ENCODE data around the gene RRP36.
A peak's percentile ranks its signal among the peaks of the same experiment; 100 is the strongest.

Gene RRP36

DNA sequence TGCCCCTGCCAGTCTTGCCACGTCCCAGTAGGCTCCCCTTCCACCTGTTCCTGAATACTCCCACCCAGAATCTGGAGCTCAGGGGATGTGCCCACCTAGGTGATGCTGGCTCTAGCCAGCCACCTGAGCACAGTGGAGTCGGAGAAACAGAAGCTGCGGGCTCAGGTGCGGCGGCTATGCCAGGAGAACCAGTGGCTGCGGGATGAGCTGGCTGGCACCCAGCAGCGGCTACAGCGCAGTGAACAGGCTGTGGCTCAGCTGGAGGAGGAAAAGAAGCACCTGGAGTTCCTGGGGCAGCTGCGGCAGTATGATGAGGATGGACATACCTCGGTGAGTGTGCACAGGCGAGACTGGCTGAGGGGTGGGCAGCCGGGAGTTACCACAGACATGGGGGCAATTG lies 41.4 kb downstream of the RRP36 start:
- no peak for DNase-seq
- no peak overlapping the region for H2AK5ac ChIP-seq (ENCODE audit: low read length)
- no peaks in the 10 kb centered on the region for H3K27me3 ChIP-seq (ENCODE audit: insufficient read depth, low read length, poor library complexity)
- H3K79me2 ChIP-seq (ENCODE audit: control insufficient read depth, insufficient read depth, low read length): peaks cover 13% of the 10 kb centered on the region
- no peak overlapping the region for H3K4ac ChIP-seq (ENCODE audit: low read depth, low read length)
- H3K36me3 ChIP-seq (ENCODE audit: control insufficient read depth, insufficient read depth, low read length): no peaks in the 10 kb centered on the region
- no peak overlapping the region for H3K27ac ChIP-seq (ENCODE audit: low read depth, low read length)
- no peak overlapping the region for H3K4me2 ChIP-seq (ENCODE audit: low read length)
- no peak overlapping the region for H2BK5ac ChIP-seq (ENCODE audit: low read length)
- H4K8ac ChIP-seq (ENCODE audit: low read depth, low read length): no peak overlapping the region
- H3K4me3 ChIP-seq (ENCODE audit: low read length): no peak overlapping the region
- H3K18ac ChIP-seq (ENCODE audit: low read length): no peak overlapping the region
- H3K4me1 ChIP-seq (ENCODE audit: control insufficient read depth, low read depth, low read length): peaks cover 6% of the 10 kb centered on the region
- H4K5ac ChIP-seq (ENCODE audit: low read length): no peak overlapping the region
- no peak overlapping the region for H3K56ac ChIP-seq (ENCODE audit: low read length)
- H3K79me1 ChIP-seq (ENCODE audit: low read length): peaks cover 16% of the 10 kb centered on the region
- H2BK120ac ChIP-seq (ENCODE audit: low read depth, low read length): no peak overlapping the region
- no peak overlapping the region for H3K23ac ChIP-seq (ENCODE audit: low read length)
- no peak overlapping the region for H2BK15ac ChIP-seq (replicated peaks; ENCODE audit: low read depth)
- no CpG with 5 or more reads among the region's 12 CpGs for WGBS (ENCODE audit: extremely low coverage, insufficient coverage, low lambda C conversion rate)
- no peak overlapping the region for H3K9ac ChIP-seq (ENCODE audit: low read length)

DNA sequence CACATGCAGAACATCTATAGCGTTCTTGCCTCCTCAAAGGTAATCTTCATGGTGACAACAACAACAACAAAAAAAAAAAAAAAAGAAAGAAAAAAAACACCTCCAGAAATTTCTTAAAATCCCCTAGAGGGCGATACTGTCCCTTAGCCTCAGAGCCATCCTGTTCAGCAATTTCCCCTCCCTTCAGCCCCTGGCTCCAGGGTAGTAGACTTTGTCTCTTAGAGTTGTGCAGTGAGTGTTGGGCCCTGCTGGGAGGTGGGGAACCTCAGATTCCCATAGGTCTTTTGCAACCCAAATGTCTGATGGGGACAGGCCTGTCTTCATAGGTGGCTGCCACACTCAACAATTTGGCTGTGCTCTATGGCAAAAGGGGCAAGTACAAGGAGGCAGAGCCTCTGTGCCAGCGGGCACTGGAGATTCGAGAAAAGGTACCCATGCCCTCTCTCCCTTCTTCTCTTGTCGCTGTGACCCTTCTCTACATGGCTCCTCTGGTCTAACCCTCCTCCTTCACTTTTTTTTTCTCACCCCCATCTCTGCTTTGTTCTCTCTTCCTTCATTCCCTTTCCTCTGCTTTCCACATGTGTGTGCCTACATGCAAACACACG lies 48.7 kb downstream of the RRP36 start:
- no peak overlapping the region for H3K4ac ChIP-seq (ENCODE audit: low read depth, low read length)
- H3K79me2 ChIP-seq (ENCODE audit: control insufficient read depth, insufficient read depth, low read length): no peaks in the 10 kb centered on the region
- peak; percentile 86 for DNase-seq
- no peak overlapping the region for H3K56ac ChIP-seq (ENCODE audit: low read length)
- peak overlapping the region; percentile 55 for H2AK5ac ChIP-seq (ENCODE audit: low read length)
- H3K4me3 ChIP-seq (ENCODE audit: low read length): no peak overlapping the region
- H3K23ac ChIP-seq (ENCODE audit: low read length): peak overlapping the region; percentile 3
- no peak overlapping the region for H3K4me2 ChIP-seq (ENCODE audit: low read length)
- H4K5ac ChIP-seq (ENCODE audit: low read length): no peak overlapping the region
- no peaks in the 10 kb centered on the region for H3K36me3 ChIP-seq (ENCODE audit: control insufficient read depth, insufficient read depth, low read length)
- H3K27ac ChIP-seq (ENCODE audit: low read depth, low read length): no peak overlapping the region
- H2BK120ac ChIP-seq (ENCODE audit: low read depth, low read length): no peak overlapping the region
- no peak overlapping the region for H2BK15ac ChIP-seq (replicated peaks; ENCODE audit: low read depth)
- peak overlapping the region; percentile 9 for H3K9ac ChIP-seq (ENCODE audit: low read length)
- WGBS (ENCODE audit: extremely low coverage, insufficient coverage, low lambda C conversion rate): no CpG with 5 or more reads among the region's 6 CpGs
- H3K4me1 ChIP-seq (ENCODE audit: control insufficient read depth, low read depth, low read length): no peaks in the 10 kb centered on the region
- H3K79me1 ChIP-seq (ENCODE audit: low read length): no peaks in the 10 kb centered on the region
- H3K18ac ChIP-seq (ENCODE audit: low read length): no peak overlapping the region
- H4K8ac ChIP-seq (ENCODE audit: low read depth, low read length): no peak overlapping the region
- no peaks in the 10 kb centered on the region for H3K27me3 ChIP-seq (ENCODE audit: insufficient read depth, low read length, poor library complexity)
- no peak overlapping the region for H2BK5ac ChIP-seq (ENCODE audit: low read length)

DNA sequence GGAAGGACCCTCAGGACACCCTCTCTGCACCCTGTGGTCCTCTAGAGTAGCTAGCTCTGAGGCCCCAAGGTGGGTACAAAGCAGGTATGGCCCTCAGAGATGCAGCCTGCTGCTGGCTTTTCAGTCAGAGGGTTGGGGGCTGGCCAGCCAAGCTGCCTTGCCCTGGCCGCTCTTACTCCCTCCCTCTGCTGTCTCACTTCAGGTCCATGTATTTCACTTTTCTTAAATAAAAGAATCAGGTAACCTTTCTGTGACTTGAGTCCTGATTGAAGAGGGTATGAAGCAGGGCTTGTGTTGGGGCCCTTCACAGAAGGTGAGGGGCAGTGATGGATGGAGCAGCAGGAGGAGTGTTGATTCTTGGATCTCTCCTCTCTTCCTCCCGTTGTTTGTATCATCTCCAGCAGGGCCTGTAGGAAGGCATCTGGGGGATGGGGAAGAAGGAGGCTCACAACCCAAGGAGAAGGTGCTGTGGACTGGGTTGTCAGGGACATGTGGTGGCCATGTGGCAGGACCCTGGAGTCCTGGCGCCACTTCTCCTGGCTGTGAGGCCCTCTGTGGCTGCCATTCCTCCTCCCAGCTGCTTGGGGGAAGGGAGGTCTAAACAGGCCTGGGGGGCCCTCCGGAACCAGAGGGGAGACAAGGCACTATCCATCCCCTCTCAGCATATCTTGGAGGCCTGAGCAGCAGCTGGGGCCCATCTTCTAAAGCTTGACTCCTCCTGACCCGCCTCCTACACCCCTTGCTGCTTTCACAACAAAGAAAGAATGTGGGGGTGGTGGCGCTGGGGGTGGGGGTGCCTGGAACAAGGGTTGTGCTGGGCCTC lies 53.6 kb downstream of the RRP36 start:
- peak overlapping the region; percentile 85 for H3K56ac ChIP-seq (ENCODE audit: low read length)
- H3K27me3 ChIP-seq (ENCODE audit: insufficient read depth, low read length, poor library complexity): no peaks in the 10 kb centered on the region
- H4K8ac ChIP-seq (ENCODE audit: low read depth, low read length): no peak overlapping the region
- H3K4ac ChIP-seq (ENCODE audit: low read depth, low read length): no peak overlapping the region
- no peak overlapping the region for H2BK120ac ChIP-seq (ENCODE audit: low read depth, low read length)
- H3K36me3 ChIP-seq (ENCODE audit: control insufficient read depth, insufficient read depth, low read length): no peaks in the 10 kb centered on the region
- H3K23ac ChIP-seq (ENCODE audit: low read length): no peak overlapping the region
- H4K5ac ChIP-seq (ENCODE audit: low read length): no peak overlapping the region
- DNase-seq: no peak
- H2BK15ac ChIP-seq (replicated peaks; ENCODE audit: low read depth): no peak overlapping the region
- peaks cover 17% of the 10 kb centered on the region for H3K4me1 ChIP-seq (ENCODE audit: control insufficient read depth, low read depth, low read length)
- H3K18ac ChIP-seq (ENCODE audit: low read length): peak overlapping the region; percentile 28
- WGBS (ENCODE audit: extremely low coverage, insufficient coverage, low lambda C conversion rate): no CpG with 5 or more reads among the region's 6 CpGs
- H2BK5ac ChIP-seq (ENCODE audit: low read length): peak overlapping the region; percentile 32
- H3K79me2 ChIP-seq (ENCODE audit: control insufficient read depth, insufficient read depth, low read length): peaks cover 36% of the 10 kb centered on the region
- H3K9ac ChIP-seq (ENCODE audit: low read length): peak overlapping the region; percentile 63
- H3K4me3 ChIP-seq (ENCODE audit: low read length): no peak overlapping the region
- H3K79me1 ChIP-seq (ENCODE audit: low read length): peaks cover 5% of the 10 kb centered on the region
- H3K27ac ChIP-seq (ENCODE audit: low read depth, low read length): peak overlapping the region; percentile 46
- H2AK5ac ChIP-seq (ENCODE audit: low read length): no peak overlapping the region
- peak overlapping the region; percentile 83 for H3K4me2 ChIP-seq (ENCODE audit: low read length)

DNA sequence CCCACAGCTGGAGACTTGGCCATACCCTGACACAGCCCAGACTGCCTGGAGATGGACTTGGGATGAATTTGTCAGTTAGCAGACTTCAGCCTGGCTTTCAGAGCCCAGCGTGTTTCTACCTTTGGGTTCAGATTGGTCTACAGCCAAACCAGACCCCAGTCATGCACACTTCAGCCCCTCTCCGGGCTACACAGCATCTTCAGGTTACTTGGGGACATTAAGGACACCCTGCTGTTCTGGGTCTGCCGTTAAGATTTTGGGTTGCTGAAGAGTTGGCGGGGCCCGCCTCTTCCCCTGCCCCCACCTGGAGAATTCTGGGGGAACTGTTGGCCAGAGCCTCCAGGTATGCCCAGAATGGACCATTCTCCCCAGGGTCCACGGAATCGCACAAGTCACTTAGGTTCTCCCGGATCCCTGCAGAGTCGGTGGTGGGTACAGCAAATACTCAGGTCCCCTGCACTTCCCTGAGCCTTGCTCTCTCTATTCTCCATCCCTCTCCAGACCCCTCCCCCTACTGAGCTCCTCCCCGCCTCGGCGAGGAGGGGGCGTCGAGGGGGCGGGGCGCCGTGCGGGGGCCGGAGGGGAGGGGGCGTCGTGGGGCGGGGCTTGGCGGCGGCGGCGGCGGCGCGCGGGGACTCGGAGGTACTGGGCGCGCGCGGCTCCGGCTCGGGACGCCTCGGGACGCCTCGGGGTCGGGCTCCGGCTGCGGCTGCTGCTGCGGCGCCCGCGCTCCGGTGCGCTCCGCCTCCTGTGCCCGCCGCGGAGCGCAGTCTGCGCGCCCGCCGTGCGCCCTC lies 54.4 kb downstream of the RRP36 start, which contains the start of gene PTK7:
Gene PTK7 (plus strand): TSS at position 645 of the 794 bp plus-strand sequence. CDS start 175 bp downstream, outside the sequence.
- peak within 1 kb of the TSS; percentile 91 for H3K27ac ChIP-seq (ENCODE audit: low read depth, low read length)
- WGBS (ENCODE audit: extremely low coverage, insufficient coverage, low lambda C conversion rate): no CpG with 5 or more reads among the region's 60 CpGs
- H4K5ac ChIP-seq (ENCODE audit: low read length): no peak within 1 kb of the TSS
- H3K4me2 ChIP-seq (ENCODE audit: low read length): peak within 1 kb of the TSS; percentile 83
- H3K79me1 ChIP-seq (ENCODE audit: low read length): peaks cover 5% of the 10 kb centered on the region
- H3K79me2 ChIP-seq (ENCODE audit: control insufficient read depth, insufficient read depth, low read length): peaks cover 41% of the 10 kb centered on the region
- peak within 1 kb of the TSS; percentile 46 for H3K4ac ChIP-seq (ENCODE audit: low read depth, low read length)
- peak within 1 kb of the TSS; percentile 35 for H2BK5ac ChIP-seq (ENCODE audit: low read length)
- H3K36me3 ChIP-seq (ENCODE audit: control insufficient read depth, insufficient read depth, low read length): no peaks in the 10 kb centered on the region
- peaks cover 17% of the 10 kb centered on the region for H3K4me1 ChIP-seq (ENCODE audit: control insufficient read depth, low read depth, low read length)
- peak; percentile 96 for DNase-seq
- peak within 1 kb of the TSS; percentile 85 for H3K23ac ChIP-seq (ENCODE audit: low read length)
- H2AK5ac ChIP-seq (ENCODE audit: low read length): peak within 1 kb of the TSS; percentile 73
- no peaks in the 10 kb centered on the region for H3K27me3 ChIP-seq (ENCODE audit: insufficient read depth, low read length, poor library complexity)
- no peak within 1 kb of the TSS for H4K8ac ChIP-seq (ENCODE audit: low read depth, low read length)
- peak within 1 kb of the TSS; percentile 99 for H3K9ac ChIP-seq (ENCODE audit: low read length)
- H2BK15ac ChIP-seq (replicated peaks; ENCODE audit: low read depth): no peak within 1 kb of the TSS
- peak within 1 kb of the TSS; percentile 97 for H3K56ac ChIP-seq (ENCODE audit: low read length)
- H3K4me3 ChIP-seq (ENCODE audit: low read length): peak within 1 kb of the TSS; percentile 92
- peak within 1 kb of the TSS; percentile 46 for H3K18ac ChIP-seq (ENCODE audit: low read length)
- peak within 1 kb of the TSS; percentile 9 for H2BK120ac ChIP-seq (ENCODE audit: low read depth, low read length)

DNA sequence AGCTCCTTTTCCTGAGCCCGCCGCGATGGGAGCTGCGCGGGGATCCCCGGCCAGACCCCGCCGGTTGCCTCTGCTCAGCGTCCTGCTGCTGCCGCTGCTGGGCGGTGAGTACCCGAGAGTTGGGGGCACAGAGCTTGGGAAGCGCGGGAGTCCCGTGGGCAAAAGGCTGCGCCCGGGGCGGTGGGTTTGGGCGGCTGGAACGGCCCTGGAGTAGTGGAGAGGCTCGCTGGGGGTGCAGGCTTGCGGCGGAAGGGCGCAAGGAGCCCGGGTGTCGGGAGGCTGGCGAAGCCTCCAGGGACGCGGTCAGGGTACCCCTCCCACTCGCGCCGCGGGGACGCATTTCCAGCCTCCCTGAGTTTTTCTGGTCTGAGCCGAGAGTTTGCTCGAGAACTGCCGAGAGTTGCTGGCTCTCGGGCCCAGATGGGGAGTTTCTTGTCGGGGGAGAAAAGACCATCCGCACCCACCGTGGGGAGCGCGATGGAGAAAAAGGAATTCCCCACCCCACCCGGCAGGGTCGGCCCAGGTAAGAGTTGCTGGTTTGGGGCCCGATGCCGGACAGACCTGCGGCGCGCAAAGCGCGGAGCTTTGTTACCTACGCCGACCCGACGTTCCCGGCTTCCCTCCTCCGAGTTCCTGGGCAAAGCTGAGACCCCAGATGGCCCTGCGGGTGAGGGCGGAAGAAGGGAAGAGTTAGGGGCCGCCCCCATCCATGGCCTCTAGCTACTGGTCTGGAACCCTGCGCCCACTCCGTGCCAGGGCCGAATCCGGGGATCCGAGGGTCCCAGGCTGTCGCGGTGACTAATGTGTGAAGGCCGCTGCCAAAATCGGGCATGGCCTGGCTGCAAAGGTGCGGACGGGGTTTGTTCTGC lies 55.3 kb downstream of the RRP36 start:
- peak overlapping the region; percentile 54 for H3K4me2 ChIP-seq (ENCODE audit: low read length)
- H2BK120ac ChIP-seq (ENCODE audit: low read depth, low read length): peak overlapping the region; percentile 9
- H3K56ac ChIP-seq (ENCODE audit: low read length): peak overlapping the region; percentile 97
- H3K9ac ChIP-seq (ENCODE audit: low read length): peak overlapping the region; percentile 99
- peak overlapping the region; percentile 92 for H3K4me3 ChIP-seq (ENCODE audit: low read length)
- H3K36me3 ChIP-seq (ENCODE audit: control insufficient read depth, insufficient read depth, low read length): no peaks in the 10 kb centered on the region
- no peak for DNase-seq
- H3K4me1 ChIP-seq (ENCODE audit: control insufficient read depth, low read depth, low read length): peaks cover 17% of the 10 kb centered on the region
- H3K79me1 ChIP-seq (ENCODE audit: low read length): peaks cover 8% of the 10 kb centered on the region
- no peak overlapping the region for H2AK5ac ChIP-seq (ENCODE audit: low read length)
- no peak overlapping the region for H4K5ac ChIP-seq (ENCODE audit: low read length)
- H3K23ac ChIP-seq (ENCODE audit: low read length): peak overlapping the region; percentile 85
- H4K8ac ChIP-seq (ENCODE audit: low read depth, low read length): no peak overlapping the region
- H3K4ac ChIP-seq (ENCODE audit: low read depth, low read length): peak overlapping the region; percentile 46
- H3K18ac ChIP-seq (ENCODE audit: low read length): peak overlapping the region; percentile 46
- peak overlapping the region; percentile 35 for H2BK5ac ChIP-seq (ENCODE audit: low read length)
- no peaks in the 10 kb centered on the region for H3K27me3 ChIP-seq (ENCODE audit: insufficient read depth, low read length, poor library complexity)
- H3K27ac ChIP-seq (ENCODE audit: low read depth, low read length): peak overlapping the region; percentile 91
- no CpG with 5 or more reads among the region's 72 CpGs for WGBS (ENCODE audit: extremely low coverage, insufficient coverage, low lambda C conversion rate)
- H3K79me2 ChIP-seq (ENCODE audit: control insufficient read depth, insufficient read depth, low read length): peaks cover 48% of the 10 kb centered on the region
- H2BK15ac ChIP-seq (replicated peaks; ENCODE audit: low read depth): no peak overlapping the region
